ENCODE data around the gene FBXL17. TPM values are rescaled to one million over a fixed set of nuclear protein-coding genes. Genes with fewer than 3 reads are reported as not detected.

FBXL17 gene
- total RNA-seq, 3 donors from 2014 or later, result 22.6 to 31.3 (median 28.8) TPM

DNA sequence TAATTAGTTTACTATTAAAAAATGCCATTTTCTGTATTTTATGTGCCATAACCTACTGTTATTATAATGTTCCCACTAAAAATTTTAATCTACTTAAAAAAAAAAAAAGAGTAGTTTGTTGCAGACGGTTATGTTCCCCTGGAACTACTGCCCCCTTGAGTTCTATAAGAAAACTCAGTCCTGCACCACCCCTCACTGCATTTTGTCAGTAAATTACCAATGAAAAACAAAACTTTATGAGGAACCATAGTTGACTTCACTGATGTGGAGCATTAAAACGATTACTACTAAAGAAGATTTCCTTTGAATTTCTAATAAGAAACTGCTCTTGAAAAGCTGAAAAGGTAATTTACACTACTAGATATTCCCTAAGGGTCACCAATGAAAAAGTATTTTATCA, 288.7 kb downstream of the FBXL17 start:
- DNase-seq (ENCODE audit: low spot score in 2 of 2), result no peak
- Histone ChIP-seq H3K4me1 (no peaks in the 10 kb centered on the region), H3K9me3 (no peaks in the 10 kb centered on the region), H3K36me3 (no peaks in the 10 kb centered on the region), H3K27ac (no peak overlapping the region), H3K27me3 (no peaks in the 10 kb centered on the region), H3K4me3 (no peak overlapping the region)
- no peak for TF ChIP-seq POLR2AphosphoS5 (IDR thresholded peaks at IDR 0.05)
- no peak for TF ChIP-seq POLR2A (IDR thresholded peaks at IDR 0.05)
- TF ChIP-seq CTCF (IDR thresholded peaks at IDR 0.05), result no peak
- intact Hi-C loops (cut with DNase I; ENCODE audit: low total_unique reads), result no loop called here

DNA sequence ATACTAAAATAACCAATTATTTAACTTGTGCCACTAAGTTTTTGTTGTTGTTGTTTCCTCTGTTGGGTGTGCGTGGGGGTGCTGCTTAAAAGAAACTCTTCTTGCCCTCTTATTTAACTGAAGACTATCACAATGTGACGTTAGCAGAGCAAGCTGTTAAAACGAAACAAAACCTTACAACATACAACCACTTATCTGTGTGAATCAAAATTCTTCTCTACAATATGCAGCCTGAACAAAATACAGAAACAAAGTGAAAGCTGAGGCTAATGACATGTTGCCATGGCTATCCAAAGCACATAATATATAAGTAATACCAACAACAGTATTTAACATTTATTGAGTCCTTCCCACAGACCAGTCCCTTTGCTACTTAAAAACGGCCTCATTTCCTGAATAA, 291.0 kb downstream of the FBXL17 start:
- Histone ChIP-seq H3K36me3 (no peaks in the 10 kb centered on the region), H3K27ac (no peak overlapping the region), H3K4me1 (no peaks in the 10 kb centered on the region), H3K27me3 (no peaks in the 10 kb centered on the region), H3K9me3 (no peaks in the 10 kb centered on the region), H3K4me3 (no peak overlapping the region)
- no peak for DNase-seq (ENCODE audit: low spot score in 2 of 2)
- no peak for TF ChIP-seq POLR2AphosphoS5 (IDR thresholded peaks at IDR 0.05)
- no peak for TF ChIP-seq POLR2A (IDR thresholded peaks at IDR 0.05)
- no peak for TF ChIP-seq CTCF (IDR thresholded peaks at IDR 0.05)
- intact Hi-C loops (cut with DNase I; ENCODE audit: low total_unique reads), result no loop called here

DNA sequence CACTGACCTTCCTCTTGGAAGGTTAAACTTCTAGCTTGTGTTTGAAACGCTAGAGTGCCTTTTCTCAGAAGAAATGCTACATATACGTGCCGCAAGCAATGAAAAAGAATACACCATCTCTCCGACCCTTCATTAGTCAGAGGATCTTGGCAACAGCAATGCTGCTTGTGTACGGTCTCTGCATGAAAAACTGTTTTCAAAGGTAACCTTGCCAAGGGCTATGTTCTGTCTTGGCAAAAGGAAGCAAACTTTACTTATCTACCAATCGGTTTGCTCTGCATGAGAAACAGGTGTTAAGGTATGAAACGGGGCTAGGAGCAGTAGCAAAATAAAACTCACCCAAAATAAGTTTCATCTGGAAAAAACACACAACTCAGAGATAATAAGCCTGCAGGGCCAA, 297.8 kb downstream of the FBXL17 start:
- H3K27me3 ChIP-seq, result no peaks in the 10 kb centered on the region
- intact Hi-C loops (cut with DNase I; ENCODE audit: low total_unique reads), result no loop called here

DNA sequence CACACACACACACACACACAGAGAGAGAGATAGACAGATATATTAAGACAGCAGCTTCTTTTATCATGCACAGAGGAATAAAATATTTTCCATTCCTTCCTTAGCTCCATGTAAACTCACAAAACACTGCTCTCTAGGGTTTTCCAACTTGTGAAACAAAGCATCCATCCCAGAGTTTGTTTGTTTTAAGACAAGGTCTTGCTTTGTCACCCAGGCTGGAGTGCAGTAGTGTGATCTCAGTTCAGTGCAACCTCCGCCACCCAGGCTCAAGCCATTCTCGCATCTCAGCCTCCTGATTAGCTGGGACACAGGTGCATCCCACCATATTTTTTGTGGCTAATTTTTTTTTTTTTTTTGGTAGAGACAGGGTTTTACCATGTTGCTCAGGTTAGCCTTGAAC, 298.7 kb downstream of the FBXL17 start:
- DNase-seq (ENCODE audit: low spot score in 2 of 2), result no peak
- Histone ChIP-seq H3K36me3 (no peaks in the 10 kb centered on the region), H3K4me3 (no peak overlapping the region), H3K9me3 (no peaks in the 10 kb centered on the region), H3K27me3 (no peaks in the 10 kb centered on the region), H3K4me1 (no peaks in the 10 kb centered on the region), H3K27ac (no peak overlapping the region)
- intact Hi-C loops (cut with DNase I; ENCODE audit: low total_unique reads), result no loop called here
- TF ChIP-seq POLR2AphosphoS5 (IDR thresholded peaks at IDR 0.05), result no peak
- no peak for TF ChIP-seq POLR2A (IDR thresholded peaks at IDR 0.05)

More for the DNA sequence above, 297.8 kb downstream of the FBXL17 start:
- no peak for DNase-seq (ENCODE audit: low spot score in 2 of 2)
- Histone ChIP-seq H3K9me3 (no peaks in the 10 kb centered on the region), H3K27ac (no peak overlapping the region), H3K36me3 (no peaks in the 10 kb centered on the region), H3K4me3 (no peak overlapping the region), H3K4me1 (no peaks in the 10 kb centered on the region)
- TF ChIP-seq POLR2A (IDR thresholded peaks at IDR 0.05) (no peak), CTCF (IDR thresholded peaks at IDR 0.05) (no peak), POLR2AphosphoS5 (IDR thresholded peaks at IDR 0.05) (no peak)

DNA sequence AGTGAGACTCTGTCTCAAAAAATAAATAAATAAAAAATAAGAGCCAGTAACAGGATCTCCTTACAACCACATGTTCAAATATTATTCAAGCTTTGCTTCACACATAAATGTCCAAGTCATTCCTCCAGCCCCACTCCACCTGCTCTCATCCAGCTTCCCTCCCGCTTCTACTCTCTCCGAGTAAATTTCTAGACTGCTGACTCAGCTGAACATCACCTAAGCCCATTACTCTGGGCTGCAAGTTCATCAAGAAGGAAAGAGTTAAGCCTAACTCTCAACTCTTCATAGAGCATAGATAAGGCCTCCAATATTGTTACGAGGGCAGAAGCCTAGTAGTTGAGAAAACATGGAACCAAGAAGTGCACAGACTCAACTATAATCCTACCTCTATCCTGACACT, 300.2 kb downstream of the FBXL17 start:
- no peak overlapping the region for H3K27ac ChIP-seq
- H3K4me1 ChIP-seq, result no peaks in the 10 kb centered on the region
- H3K27me3 ChIP-seq, result no peaks in the 10 kb centered on the region
- no peak for DNase-seq (ENCODE audit: low spot score in 2 of 2)
- no peaks in the 10 kb centered on the region for H3K36me3 ChIP-seq
- intact Hi-C loops (cut with DNase I; ENCODE audit: low total_unique reads), result no loop called here
- TF ChIP-seq POLR2A (IDR thresholded peaks at IDR 0.05) (no peak), CTCF (IDR thresholded peaks at IDR 0.05) (no peak), POLR2AphosphoS5 (IDR thresholded peaks at IDR 0.05) (no peak)
- H3K9me3 ChIP-seq, result no peaks in the 10 kb centered on the region
- no peak overlapping the region for H3K4me3 ChIP-seq

DNA sequence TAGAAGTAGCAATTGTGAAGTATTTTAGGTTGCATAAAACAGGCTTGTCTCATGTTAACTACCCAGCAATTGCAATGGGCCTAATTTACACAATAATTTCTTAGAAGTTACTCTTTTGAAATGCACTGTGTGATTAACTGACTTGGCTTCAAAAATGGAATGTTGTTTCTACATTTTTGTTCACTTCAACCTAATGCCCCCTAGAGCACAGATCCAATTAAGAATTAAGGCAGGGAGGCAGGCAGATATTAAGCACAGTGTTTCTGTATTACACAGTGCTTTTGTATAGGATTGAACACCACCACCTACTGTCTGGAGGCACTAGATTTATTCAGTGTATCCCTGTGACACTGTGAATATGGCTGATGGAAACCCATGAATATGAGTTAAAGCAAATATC, 302.1 kb downstream of the FBXL17 start:
- H3K27ac ChIP-seq, result no peak overlapping the region
- no peaks in the 10 kb centered on the region for H3K9me3 ChIP-seq
- TF ChIP-seq POLR2A (IDR thresholded peaks at IDR 0.05), result no peak
- TF ChIP-seq CTCF (IDR thresholded peaks at IDR 0.05), result no peak
- TF ChIP-seq POLR2AphosphoS5 (IDR thresholded peaks at IDR 0.05), result no peak
- no peaks in the 10 kb centered on the region for H3K27me3 ChIP-seq
- no peaks in the 10 kb centered on the region for H3K4me1 ChIP-seq
- no peak for DNase-seq (ENCODE audit: low spot score in 2 of 2)
- intact Hi-C loops (cut with DNase I; ENCODE audit: low total_unique reads), result loop anchor here (5.0 kb wide), 1 partner anchor 492 kb away; no protein-coding TSS in a partner anchor
- no peak overlapping the region for H3K4me3 ChIP-seq
- no peaks in the 10 kb centered on the region for H3K36me3 ChIP-seq

Data from breast epithelium (tissue), 4 donors.